Fibroblast of gingiva (primary cell): Measurements from ENCODE around the gene RAPGEF4.
A peak's percentile ranks its signal among the peaks of the same experiment; 100 is the strongest.

ENCODE experiments used
- DNase-seq: peaks from one replicate; pipeline ENCODE4 v3.0.0-alpha.2; 2011; ENCODE audit warnings: low read depth

The RAPGEF4 gene

GRCh38 chr2:172908275-172908674 lies 172.6 kb downstream of the RAPGEF4 start:
- no peak for DNase-seq

DNA sequence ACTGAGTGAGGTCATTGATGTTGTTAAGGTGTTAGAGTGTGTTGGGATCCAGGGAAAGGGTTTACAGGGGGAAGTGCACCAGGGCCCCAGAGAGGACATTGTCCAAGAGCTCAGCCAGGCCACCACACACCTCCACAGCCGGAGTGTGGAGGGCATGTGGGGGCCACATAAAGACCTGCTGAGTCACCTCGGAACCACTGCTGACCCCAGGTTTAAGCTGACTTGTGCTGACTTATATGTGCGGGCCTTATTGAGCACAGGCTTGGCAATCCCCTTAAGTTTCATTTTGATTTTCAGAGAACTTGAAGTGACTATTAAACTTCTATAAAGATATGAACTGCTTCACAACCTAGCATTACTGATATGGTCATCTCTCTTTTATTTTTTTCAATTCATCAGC lies 173.8 kb downstream of the RAPGEF4 start:
- no peak for DNase-seq

GRCh38 chr2:172912266-172912665 lies 176.6 kb downstream of the RAPGEF4 start:
- DNase-seq, result no peak

DNA sequence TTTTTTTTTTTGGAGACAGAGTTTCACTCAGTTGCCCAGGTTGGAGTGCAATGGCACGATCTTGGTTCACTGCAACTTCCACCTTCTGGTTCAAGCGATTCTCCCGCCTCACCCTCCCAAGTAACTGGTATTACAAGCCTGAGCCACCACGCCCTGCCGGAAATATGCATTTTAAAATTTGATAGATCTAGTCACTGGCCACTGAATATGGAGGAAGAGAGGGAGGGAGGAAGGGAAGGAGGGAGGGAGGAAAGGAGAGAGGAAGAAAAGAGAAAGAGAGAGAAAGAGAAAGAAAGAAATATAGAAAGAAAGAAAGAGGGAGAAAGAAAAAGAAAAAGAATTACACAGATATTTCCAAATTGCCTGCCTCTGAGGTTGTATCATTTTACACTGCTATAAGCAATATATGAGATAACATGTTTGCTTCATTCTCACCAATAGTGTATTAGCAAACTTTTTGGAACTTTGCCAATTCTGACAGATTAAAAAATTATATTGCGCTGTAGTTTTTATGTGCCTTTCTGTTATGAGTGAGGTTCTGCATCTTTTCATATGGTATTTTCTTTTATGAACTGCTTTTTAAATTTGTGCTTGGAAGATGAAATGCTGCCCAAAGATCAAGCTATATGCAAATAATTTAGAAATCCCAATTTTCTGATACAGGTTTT lies 178.8 kb downstream of the RAPGEF4 start:
- no peak for DNase-seq

DNA sequence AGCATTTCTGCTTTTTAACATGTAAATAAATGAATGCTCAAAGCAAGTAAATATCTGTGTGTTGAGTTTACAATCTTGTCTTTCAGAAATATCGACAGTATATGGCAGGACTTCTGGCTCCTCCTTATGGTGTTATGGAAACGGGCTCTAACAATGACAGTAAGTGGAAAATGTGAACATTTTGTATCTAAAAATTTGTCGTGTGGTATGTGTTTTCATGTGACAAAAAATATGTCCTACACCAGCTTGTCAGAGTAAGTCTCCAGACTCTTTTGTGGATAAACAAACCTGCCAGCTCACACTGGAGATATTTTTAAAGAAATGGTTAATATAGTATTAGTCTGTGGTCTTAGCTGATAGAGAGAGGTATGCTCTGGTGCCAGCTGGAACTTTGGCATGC lies 182.1 kb downstream of the RAPGEF4 start:
- no peak for DNase-seq

- no peak for DNase-seq
Observed at GRCh38 chr2:172919732-172920131, 184.1 kb downstream of the RAPGEF4 start.

DNA sequence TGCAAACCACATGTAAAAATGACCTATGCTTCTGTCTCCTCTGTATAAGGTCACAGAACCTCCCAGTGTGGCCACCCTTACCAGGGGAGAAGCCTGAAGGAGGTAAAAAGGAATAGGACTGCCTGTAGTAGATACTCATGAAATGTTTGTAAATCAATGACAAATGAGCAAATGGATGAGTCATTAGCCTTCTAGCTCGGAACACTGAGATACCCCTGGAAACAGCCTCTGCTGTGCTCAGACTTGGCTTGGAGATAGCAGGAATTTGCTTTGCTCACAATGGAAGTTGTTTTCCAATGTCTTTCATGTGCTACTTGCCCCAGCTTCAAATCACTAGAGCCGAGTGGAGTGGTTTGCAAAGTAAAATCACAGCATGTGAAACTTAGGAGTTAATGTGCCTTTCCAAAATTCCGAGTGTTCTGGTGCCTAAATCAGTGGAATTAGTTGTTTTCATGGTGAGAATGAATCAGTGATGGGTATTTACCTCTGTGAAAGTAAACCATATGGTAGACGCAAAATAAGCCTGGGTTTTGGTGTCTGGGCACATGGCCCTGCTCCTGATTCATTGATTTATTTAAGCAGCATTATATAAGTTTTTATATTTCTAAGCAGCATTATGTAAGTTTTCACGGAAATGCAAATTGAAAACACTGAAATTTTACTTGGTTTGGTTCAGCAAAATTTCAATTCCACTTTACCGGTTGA lies 186.0 kb downstream of the RAPGEF4 start:
- peak; percentile 13 for DNase-seq

GRCh38 chr2:172922306-172922705 lies 186.7 kb downstream of the RAPGEF4 start:
- no peak for DNase-seq

GRCh38 chr2:172922815-172923214 lies 187.2 kb downstream of the RAPGEF4 start:
- DNase-seq, result no peak

- DNase-seq, result no peak
Observed at GRCh38 chr2:172924097-172924660, 188.5 kb downstream of the RAPGEF4 start.

DNA sequence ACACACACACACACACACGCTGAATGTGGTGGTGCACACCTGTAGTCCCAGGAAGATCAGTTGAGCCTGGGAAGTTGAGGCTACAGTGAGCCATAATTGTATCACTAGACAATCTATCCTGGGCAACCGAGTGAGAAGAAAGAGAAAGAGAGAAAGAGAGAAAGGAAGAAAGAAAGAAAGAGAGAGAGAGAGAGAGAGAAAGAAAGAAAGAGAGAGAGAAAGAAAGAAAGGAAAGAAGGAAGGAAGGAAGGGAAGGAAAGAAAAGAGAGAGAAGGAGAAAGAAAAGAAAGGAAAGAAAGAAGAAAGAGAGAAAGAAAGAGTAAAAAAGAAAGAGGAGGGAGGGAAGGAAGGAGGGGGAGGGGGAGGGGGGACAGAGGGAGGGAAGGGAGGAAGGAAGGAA lies 190.0 kb downstream of the RAPGEF4 start:
- DNase-seq, result no peak

GRCh38 chr2:172926785-172927640 lies 191.4 kb downstream of the RAPGEF4 start:
- DNase-seq, result peak; percentile 14

- peak; percentile 78 for DNase-seq
Observed at GRCh38 chr2:172927641-172928357, 192.2 kb downstream of the RAPGEF4 start.

- DNase-seq, result peak; percentile 38
Observed at GRCh38 chr2:172928756-172929155, 193.1 kb downstream of the RAPGEF4 start.

GRCh38 chr2:172929644-172930043 lies 194.0 kb downstream of the RAPGEF4 start:
- DNase-seq, result peak; percentile 15

GRCh38 chr2:172930871-172931255 lies 195.2 kb downstream of the RAPGEF4 start:
- no peak for DNase-seq

GRCh38 chr2:172931256-172931894 lies 195.7 kb downstream of the RAPGEF4 start:
- no peak for DNase-seq

DNA sequence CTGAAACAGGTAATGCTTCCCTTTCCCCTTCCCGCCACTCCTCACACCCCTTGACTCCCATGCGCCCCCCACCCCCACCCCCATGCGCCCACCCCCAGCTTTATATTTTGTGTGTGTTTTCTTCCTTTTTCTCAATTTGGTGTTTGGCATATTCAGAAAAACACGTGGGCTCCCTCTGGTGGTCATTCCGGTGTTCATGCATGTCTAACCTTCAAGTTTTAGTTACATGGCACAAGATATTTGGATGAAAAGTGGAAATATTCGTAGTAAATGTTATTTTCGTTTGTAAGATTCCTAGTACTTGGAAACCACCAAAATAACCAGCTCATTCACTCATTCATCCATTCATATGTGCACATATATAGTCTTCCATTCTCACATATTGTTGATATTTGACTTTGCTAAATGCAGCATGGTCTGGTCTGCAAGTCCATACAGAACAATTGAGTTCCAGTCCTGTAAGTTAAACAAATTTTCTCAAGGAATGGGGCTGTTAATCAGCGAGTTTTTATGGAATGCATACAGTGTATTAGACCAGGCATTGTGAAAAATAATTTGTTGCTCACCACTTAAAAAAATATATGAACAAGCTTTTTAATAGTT lies 196.4 kb downstream of the RAPGEF4 start:
- peak; percentile 47 for DNase-seq

DNA sequence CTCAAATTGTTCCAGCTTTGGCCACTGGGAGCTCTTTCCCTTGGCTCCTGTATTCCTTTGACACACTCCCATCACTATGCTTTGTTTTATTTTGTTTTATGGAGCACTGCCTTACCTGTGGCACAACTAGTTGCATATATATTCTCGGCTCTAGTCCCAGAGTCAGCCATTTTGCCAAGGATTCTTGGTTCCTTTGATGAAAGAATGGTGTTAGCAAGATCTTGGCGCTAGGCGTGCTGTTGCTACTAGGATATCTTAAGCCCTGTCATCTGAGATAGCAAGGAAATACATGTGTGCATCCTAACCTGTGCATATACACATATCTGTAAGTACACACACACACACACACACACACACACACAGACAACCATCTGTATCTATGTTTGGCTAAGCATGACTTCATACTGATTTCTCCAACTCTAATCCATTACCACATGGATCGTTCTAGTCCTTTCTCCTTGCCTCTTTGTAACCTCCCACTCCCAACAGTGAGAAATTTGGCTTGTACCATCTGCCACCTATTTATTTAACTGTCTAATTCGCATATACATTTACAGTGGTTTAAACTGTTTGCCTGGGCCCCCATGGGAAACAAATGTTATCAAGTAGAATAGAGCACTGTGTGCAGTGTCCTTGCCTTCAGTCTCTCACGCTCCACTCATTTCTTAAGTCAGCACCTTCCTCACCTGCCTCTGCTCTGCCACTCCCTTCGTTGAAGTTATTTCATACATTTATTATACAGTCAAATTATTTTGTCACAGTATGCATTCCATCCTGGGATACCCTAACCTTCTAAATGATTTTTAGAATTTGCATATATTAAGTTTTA lies 202.5 kb downstream of the RAPGEF4 start:
- no peak for DNase-seq
